Choroid plexus epithelial cell (primary cell): ENCODE results near the gene RCC2.
"Not testable (repeated sequence)": the region's sequence is repeated elsewhere in the genome, so short reads cannot be mapped to it uniquely, and the experiment has no call there.

Experiments
- DNase-seq: peaks from one replicate; pipeline ENCODE4 v3.0.0-alpha.2; 2010; ENCODE audit warnings: low read depth
- H3K4me3 ChIP-seq: 2 replicates; pipeline ENCODE4 v1.5.1; 2011; ENCODE audit warnings: low read depth, mild to moderate bottlenecking, control low read depth, low read length, moderate library complexity
- TF ChIP-seq, protein P1 (sequence below): conservative IDR thresholded peaks from 2 replicates; pipeline ENCODE4 v1.5.1; 2011; ENCODE audit warnings: low read depth, mild to moderate bottlenecking, control low read depth, inconsistent platforms, low read length, moderate library complexity

RCC2 gene

DNA sequence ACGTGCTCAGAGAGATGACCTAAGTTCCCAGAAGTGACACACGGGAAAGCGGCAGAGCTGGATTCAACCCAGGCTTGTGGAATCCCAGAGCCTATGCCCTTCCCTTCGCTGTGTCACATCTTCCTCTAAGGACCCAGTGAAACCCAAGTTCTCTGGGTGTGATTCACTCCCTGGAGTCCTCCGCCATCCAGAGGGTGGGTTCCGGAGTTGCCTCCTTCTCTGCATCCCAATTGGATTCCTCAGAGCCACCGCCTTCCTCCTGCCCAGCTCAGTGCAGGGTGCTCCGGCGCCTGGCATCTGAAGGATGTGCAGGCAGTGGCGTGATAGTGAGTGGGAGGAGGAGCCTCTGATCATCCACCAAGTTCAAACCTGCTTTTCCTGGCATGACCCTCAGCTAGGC, 20.7 kb upstream of the RCC2 start:
- no peak overlapping the region for H3K4me3 ChIP-seq
- no peak for DNase-seq
- TF ChIP-seq, protein P1, sequence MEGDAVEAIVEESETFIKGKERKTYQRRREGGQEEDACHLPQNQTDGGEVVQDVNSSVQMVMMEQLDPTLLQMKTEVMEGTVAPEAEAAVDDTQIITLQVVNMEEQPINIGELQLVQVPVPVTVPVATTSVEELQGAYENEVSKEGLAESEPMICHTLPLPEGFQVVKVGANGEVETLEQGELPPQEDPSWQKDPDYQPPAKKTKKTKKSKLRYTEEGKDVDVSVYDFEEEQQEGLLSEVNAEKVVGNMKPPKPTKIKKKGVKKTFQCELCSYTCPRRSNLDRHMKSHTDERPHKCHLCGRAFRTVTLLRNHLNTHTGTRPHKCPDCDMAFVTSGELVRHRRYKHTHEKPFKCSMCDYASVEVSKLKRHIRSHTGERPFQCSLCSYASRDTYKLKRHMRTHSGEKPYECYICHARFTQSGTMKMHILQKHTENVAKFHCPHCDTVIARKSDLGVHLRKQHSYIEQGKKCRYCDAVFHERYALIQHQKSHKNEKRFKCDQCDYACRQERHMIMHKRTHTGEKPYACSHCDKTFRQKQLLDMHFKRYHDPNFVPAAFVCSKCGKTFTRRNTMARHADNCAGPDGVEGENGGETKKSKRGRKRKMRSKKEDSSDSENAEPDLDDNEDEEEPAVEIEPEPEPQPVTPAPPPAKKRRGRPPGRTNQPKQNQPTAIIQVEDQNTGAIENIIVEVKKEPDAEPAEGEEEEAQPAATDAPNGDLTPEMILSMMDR: no peak

DNA sequence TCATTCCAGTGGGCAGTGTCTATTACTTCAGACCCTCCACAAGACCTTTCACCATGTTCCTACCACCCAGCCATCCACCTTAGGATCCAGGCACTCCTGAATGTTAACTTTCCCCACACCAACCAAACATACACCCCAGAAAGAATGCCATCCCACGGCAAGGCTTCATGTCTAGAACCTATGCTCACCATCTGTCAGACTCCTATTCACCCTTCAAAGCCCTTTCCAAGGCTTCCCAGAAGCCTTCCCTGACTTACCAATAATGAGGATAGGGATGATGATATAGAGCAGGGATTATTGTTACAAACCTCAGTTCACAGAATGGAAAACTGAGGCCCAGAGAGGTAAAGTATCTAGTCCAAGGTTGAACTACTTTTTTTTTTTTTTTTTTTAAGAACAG, 19.3 kb upstream of the RCC2 start:
- DNase-seq: no peak
- TF ChIP-seq, protein P1: no peak
- H3K4me3 ChIP-seq: no peak overlapping the region

GRCh38 chr1:17452686-17453085, 13.2 kb upstream of the RCC2 start:
- no peak overlapping the region for H3K4me3 ChIP-seq
- no peak for DNase-seq
- TF ChIP-seq, protein P1: no peak

DNA sequence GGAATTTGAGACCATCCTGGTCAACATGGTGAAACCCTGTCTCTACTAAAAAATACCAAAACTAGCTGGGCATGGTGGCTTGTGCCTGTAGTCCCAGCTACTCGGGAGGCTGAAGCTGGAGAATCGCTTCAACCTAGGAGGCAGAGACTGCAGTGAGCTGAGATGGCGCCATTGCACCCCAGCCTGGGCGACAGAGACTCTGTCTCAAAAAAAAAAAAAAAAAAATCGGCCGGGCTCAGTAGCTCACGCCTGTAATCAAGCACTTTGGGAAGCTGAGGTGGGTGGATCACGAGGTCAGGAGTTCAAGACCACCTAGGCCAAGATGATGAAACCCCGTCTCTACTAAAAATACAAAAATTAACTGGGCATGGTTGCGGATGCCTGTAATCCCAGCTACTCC, 12.7 kb upstream of the RCC2 start:
- not testable (repeated sequence) for H3K4me3 ChIP-seq, DNase-seq

DNA sequence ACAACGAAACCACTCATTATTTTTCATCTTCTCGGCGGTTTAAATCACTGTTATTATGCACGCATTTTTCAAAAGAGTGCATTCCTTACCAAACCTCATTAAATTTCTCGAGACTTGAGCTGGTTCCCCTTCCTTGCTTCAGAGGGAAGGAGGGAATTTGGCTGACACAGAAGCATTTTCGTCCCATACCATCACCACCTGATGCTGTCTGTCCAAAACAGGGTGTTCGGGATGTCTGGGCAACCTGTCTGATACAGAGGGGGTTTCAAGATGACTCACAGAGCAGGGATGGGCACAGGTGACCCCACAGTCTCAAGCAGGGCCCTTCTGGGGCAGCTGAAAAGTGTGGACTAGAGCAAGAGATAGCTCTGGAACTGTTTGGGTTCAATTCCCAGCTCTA, 12.3 kb upstream of the RCC2 start:
- TF ChIP-seq, protein P1: no peak
- no peak for DNase-seq
- H3K4me3 ChIP-seq: no peak overlapping the region

GRCh38 chr1:17447501-17447992, 8.1 kb upstream of the RCC2 start:
- no peak overlapping the region for H3K4me3 ChIP-seq
- no peak for DNase-seq
- TF ChIP-seq, protein P1: no peak

DNA sequence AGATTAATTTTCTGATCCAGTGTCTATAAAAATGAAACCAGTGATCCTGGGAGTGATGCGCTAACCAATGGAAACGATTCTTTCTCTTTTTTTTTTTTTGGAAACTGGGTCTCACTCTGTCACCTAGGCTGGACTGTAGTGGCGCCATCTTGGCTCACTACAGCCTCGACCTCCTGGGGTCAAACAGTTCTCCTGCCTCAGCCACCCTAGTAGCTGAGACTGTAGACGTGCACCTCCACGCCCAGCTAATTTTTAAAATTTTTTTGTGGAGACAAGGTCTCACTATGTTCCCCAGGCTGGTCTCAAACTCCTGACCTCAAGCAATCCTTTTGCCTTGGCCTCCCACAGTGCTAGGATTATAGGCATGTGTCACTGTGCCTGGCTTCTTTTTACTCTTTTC, 3.4 kb upstream of the RCC2 start:
- TF ChIP-seq, protein P1: no peak
- no peak for DNase-seq
- H3K4me3 ChIP-seq: no peak overlapping the region

GRCh38 chr1:17441993-17442357, 2.5 kb upstream of the RCC2 start:
- no peak overlapping the region for H3K4me3 ChIP-seq

More at GRCh38 chr1:17441993-17442357, 2.5 kb upstream of the RCC2 start:
- DNase-seq: no peak
- TF ChIP-seq, protein P1: no peak
